ENCODE data around the gene TMEM185B. TPM values are rescaled to one million over a fixed set of nuclear protein-coding genes. Genes with fewer than 3 reads are reported as not detected.
"Not testable (repeated sequence)": the region's sequence is repeated elsewhere in the genome, so short reads cannot be mapped to it uniquely, and the experiment has no call there.

Gene TMEM185B
- total RNA-seq, 1 experiment from 2014 or later, result 6.7 TPM

GRCh38 chr2:120218181-120218580, 5.0 kb downstream of the TMEM185B start:
- Histone ChIP-seq H3K4me3 (ENCODE audit: insufficient read depth, low read depth, low read length) (no peak overlapping the region), H3K27me3 (ENCODE audit: control insufficient read depth, insufficient read depth, low read length) (peaks cover 8% of the 10 kb centered on the region), H3K36me3 (replicated peaks; ENCODE audit: control insufficient read depth, insufficient read depth, low read length) (no peaks in the 10 kb centered on the region)
- peak; percentile 21 for DNase-seq

GRCh38 chr2:120210270-120210693, 12.9 kb downstream of the TMEM185B start:
- no peaks in the 10 kb centered on the region for H3K36me3 ChIP-seq (replicated peaks; ENCODE audit: control insufficient read depth, insufficient read depth, low read length)
- peak; percentile 18 for DNase-seq
- no peaks in the 10 kb centered on the region for H3K27me3 ChIP-seq (ENCODE audit: control insufficient read depth, insufficient read depth, low read length)
- no peak overlapping the region for H3K4me3 ChIP-seq (ENCODE audit: insufficient read depth, low read depth, low read length)

- H3K27me3 ChIP-seq (ENCODE audit: control insufficient read depth, insufficient read depth, low read length), result no peaks in the 10 kb centered on the region
- H3K4me3 ChIP-seq (ENCODE audit: insufficient read depth, low read depth, low read length), result no peak overlapping the region
Measured at GRCh38 chr2:120209427-120210269, 13.6 kb downstream of the TMEM185B start.

GRCh38 chr2:120208381-120209353, 14.5 kb downstream of the TMEM185B start:
- H3K27me3 ChIP-seq (ENCODE audit: control insufficient read depth, insufficient read depth, low read length), result no peaks in the 10 kb centered on the region
- no peak overlapping the region for H3K4me3 ChIP-seq (ENCODE audit: insufficient read depth, low read depth, low read length)
- DNase-seq, result peak; percentile 27
- H3K36me3 ChIP-seq (replicated peaks; ENCODE audit: control insufficient read depth, insufficient read depth, low read length), result no peaks in the 10 kb centered on the region

More at GRCh38 chr2:120209427-120210269, 13.6 kb downstream of the TMEM185B start:
- H3K36me3 ChIP-seq (replicated peaks; ENCODE audit: control insufficient read depth, insufficient read depth, low read length), result no peaks in the 10 kb centered on the region
- DNase-seq, result no peak

- Histone ChIP-seq H3K27me3 (ENCODE audit: control insufficient read depth, insufficient read depth, low read length) (no peaks in the 10 kb centered on the region), H3K36me3 (replicated peaks; ENCODE audit: control insufficient read depth, insufficient read depth, low read length) (no peaks in the 10 kb centered on the region), H3K4me3 (ENCODE audit: insufficient read depth, low read depth, low read length) (no peak overlapping the region)
- DNase-seq, result peak; percentile 89
Measured at GRCh38 chr2:120206022-120206581, 17.1 kb downstream of the TMEM185B start.

GRCh38 chr2:120204945-120205670, 18.1 kb downstream of the TMEM185B start:
- H3K36me3 ChIP-seq (replicated peaks; ENCODE audit: control insufficient read depth, insufficient read depth, low read length), result no peaks in the 10 kb centered on the region
- no peaks in the 10 kb centered on the region for H3K27me3 ChIP-seq (ENCODE audit: control insufficient read depth, insufficient read depth, low read length)
- no peak for DNase-seq
- no peak overlapping the region for H3K4me3 ChIP-seq (ENCODE audit: insufficient read depth, low read depth, low read length)

GRCh38 chr2:120204417-120204816, 18.8 kb downstream of the TMEM185B start:
- Histone ChIP-seq H3K27me3 (ENCODE audit: control insufficient read depth, insufficient read depth, low read length) (no peaks in the 10 kb centered on the region), H3K4me3 (ENCODE audit: insufficient read depth, low read depth, low read length) (no peak overlapping the region), H3K36me3 (replicated peaks; ENCODE audit: control insufficient read depth, insufficient read depth, low read length) (no peaks in the 10 kb centered on the region)
- no peak for DNase-seq

- no peaks in the 10 kb centered on the region for H3K27me3 ChIP-seq (ENCODE audit: control insufficient read depth, insufficient read depth, low read length)
- H3K4me3 ChIP-seq (ENCODE audit: insufficient read depth, low read depth, low read length), result no peak overlapping the region
- DNase-seq, result no peak
- H3K36me3 ChIP-seq (replicated peaks; ENCODE audit: control insufficient read depth, insufficient read depth, low read length), result no peaks in the 10 kb centered on the region
Measured at GRCh38 chr2:120204022-120204405, 19.2 kb downstream of the TMEM185B start.

- no peak overlapping the region for H3K4me3 ChIP-seq (ENCODE audit: insufficient read depth, low read depth, low read length)
- no peaks in the 10 kb centered on the region for H3K36me3 ChIP-seq (replicated peaks; ENCODE audit: control insufficient read depth, insufficient read depth, low read length)
- DNase-seq, result no peak
- H3K27me3 ChIP-seq (ENCODE audit: control insufficient read depth, insufficient read depth, low read length), result no peaks in the 10 kb centered on the region
Measured at GRCh38 chr2:120203251-120204021, 19.8 kb downstream of the TMEM185B start.

- not testable (repeated sequence) for H3K27me3 ChIP-seq (ENCODE audit: control insufficient read depth, insufficient read depth, low read length); H3K36me3 ChIP-seq (replicated peaks; ENCODE audit: control insufficient read depth, insufficient read depth, low read length); H3K4me3 ChIP-seq (ENCODE audit: insufficient read depth, low read depth, low read length); DNase-seq
Measured at GRCh38 chr2:120199817-120200459, 23.3 kb downstream of the TMEM185B start.

- Histone ChIP-seq H3K27me3 (ENCODE audit: control insufficient read depth, insufficient read depth, low read length) (no peaks in the 10 kb centered on the region), H3K4me3 (ENCODE audit: insufficient read depth, low read depth, low read length) (no peak overlapping the region), H3K36me3 (replicated peaks; ENCODE audit: control insufficient read depth, insufficient read depth, low read length) (no peaks in the 10 kb centered on the region)
- DNase-seq, result no peak
Measured at GRCh38 chr2:120195553-120195952, 27.6 kb downstream of the TMEM185B start.

GRCh38 chr2:120192280-120192679, 30.9 kb downstream of the TMEM185B start:
- Histone ChIP-seq H3K36me3 (replicated peaks; ENCODE audit: control insufficient read depth, insufficient read depth, low read length) (no peaks in the 10 kb centered on the region), H3K4me3 (ENCODE audit: insufficient read depth, low read depth, low read length) (no peak overlapping the region), H3K27me3 (ENCODE audit: control insufficient read depth, insufficient read depth, low read length) (no peaks in the 10 kb centered on the region)
- no peak for DNase-seq

- no peak for DNase-seq
- Histone ChIP-seq H3K27me3 (ENCODE audit: control insufficient read depth, insufficient read depth, low read length) (no peaks in the 10 kb centered on the region), H3K4me3 (ENCODE audit: insufficient read depth, low read depth, low read length) (no peak overlapping the region), H3K36me3 (replicated peaks; ENCODE audit: control insufficient read depth, insufficient read depth, low read length) (no peaks in the 10 kb centered on the region)
Measured at GRCh38 chr2:120189189-120189588, 34.0 kb downstream of the TMEM185B start.
